Sigmoid colon (tissue), 7 donors: ENCODE measurements around the gene BLOC1S6. TPM values are rescaled to one million over a fixed set of nuclear protein-coding genes. Genes with fewer than 3 reads are reported as not detected.

Source experiments
- DNase-seq: peaks from one replicate; pipeline ENCODE4 v3.0.0-alpha.2; 2019
- H3K27ac ChIP-seq, 4 donors: fragments of 200-600 bp; sonication (generic); one replicate each; pipeline ENCODE4 v1.5.1; 2016 to 2019; ENCODE audit warnings: mild to moderate bottlenecking in 1 of 4
- H3K27me3 ChIP-seq, 3 donors: fragments of 200-600 bp; sonication (generic); one replicate each; pipeline ENCODE4 v1.5.1; 2019; ENCODE audit warnings: mild to moderate bottlenecking in 1 of 3
- H3K36me3 ChIP-seq, 4 donors: fragments of 200-600 bp; sonication (generic); one replicate each; pipeline ENCODE4 v1.5.1; 2016 to 2019
- H3K4me1 ChIP-seq, 4 donors: fragments of 200-600 bp; sonication (generic); one replicate each; pipeline ENCODE4 v1.5.1; 2017 to 2019
- H3K4me3 ChIP-seq, 4 donors: fragments of 200-600 bp; sonication (generic); one replicate each; pipeline ENCODE4 v1.5.1; 2017 to 2019; ENCODE audit warnings: mild to moderate bottlenecking in 2 of 4, moderate library complexity in 1 of 4
- H3K9me3 ChIP-seq, 4 donors: fragments of 200-600 bp in 3 of 4; sonication (generic) in 3 of 4; one replicate each; pipeline versions ENCODE4 v1.5.1 to v1.6.1; 2013 to 2019
- CTCF ChIP-seq, 4 experiments: fragments of 450-650 bp in 3 of 4; fragments of 200-600 bp in 1 of 4; IDR thresholded peaks; one replicate each; pipeline ENCODE4 v1.5.1; 2016 to 2019; ENCODE audit warnings: antibody characterized with exemption in 4 of 4, mild to moderate bottlenecking in 3 of 4, moderate library complexity in 2 of 4
- EP300 ChIP-seq, 4 donors: sonication (generic); formaldehyde crosslinking; IDR thresholded peaks; one replicate each; pipeline ENCODE4 v1.6.1; 2017; ENCODE audit warnings: antibody characterized with exemption in 4 of 4
- POLR2A ChIP-seq, 2 donors: fragments of 450-650 bp; IDR thresholded peaks; one replicate each; pipeline ENCODE4 v1.6.1; 2016; ENCODE audit warnings: antibody characterized with exemption in 2 of 2, mild to moderate bottlenecking in 2 of 2, moderate library complexity in 2 of 2
- POLR2AphosphoS5 ChIP-seq, 4 donors: sonication (generic); formaldehyde crosslinking; IDR thresholded peaks; one replicate each; pipeline ENCODE4 v1.6.1; 2017; ENCODE audit warnings: antibody characterized with exemption in 4 of 4
- WGBS, 2 donors: extraction: QIAGEN DNeasy Blood & Tissue Kit; methylation state at CpG; one replicate each; pipeline ENCODE4 v1.1.7; 2013; 5-methylcytosine and 5-hydroxymethylcytosine counted together
- intact Hi-C: fragments of 100-400 bp; cut with DNase I; formaldehyde crosslinking; loops from one replicate; pipeline ENCODE4 v1.15.1; 2023
- polyA plus RNA-seq, 3 donors: library from polyadenylated mRNA; stranded (reverse); fragments of 200-250 nt; gene quantifications; one replicate each; pipeline ENCODE4 v1.2.3, GENCODE V29; 2013
- total RNA-seq, 4 donors: library from RNA; depleted of rRNA; stranded (reverse); fragments of >200 nt; gene quantifications; one replicate each; pipeline ENCODE4 v1.1.0, GENCODE V29; 2016
- donor health status: healthy with polysubstance abuse.
- donor health status: Bipolar disorder and iron deficiency.
- donor health status: healthy.

Gene BLOC1S6
- total and polyA plus RNA-seq, 7 donors: 23.2 to 89.1 (median 40.2) TPM

DNA sequence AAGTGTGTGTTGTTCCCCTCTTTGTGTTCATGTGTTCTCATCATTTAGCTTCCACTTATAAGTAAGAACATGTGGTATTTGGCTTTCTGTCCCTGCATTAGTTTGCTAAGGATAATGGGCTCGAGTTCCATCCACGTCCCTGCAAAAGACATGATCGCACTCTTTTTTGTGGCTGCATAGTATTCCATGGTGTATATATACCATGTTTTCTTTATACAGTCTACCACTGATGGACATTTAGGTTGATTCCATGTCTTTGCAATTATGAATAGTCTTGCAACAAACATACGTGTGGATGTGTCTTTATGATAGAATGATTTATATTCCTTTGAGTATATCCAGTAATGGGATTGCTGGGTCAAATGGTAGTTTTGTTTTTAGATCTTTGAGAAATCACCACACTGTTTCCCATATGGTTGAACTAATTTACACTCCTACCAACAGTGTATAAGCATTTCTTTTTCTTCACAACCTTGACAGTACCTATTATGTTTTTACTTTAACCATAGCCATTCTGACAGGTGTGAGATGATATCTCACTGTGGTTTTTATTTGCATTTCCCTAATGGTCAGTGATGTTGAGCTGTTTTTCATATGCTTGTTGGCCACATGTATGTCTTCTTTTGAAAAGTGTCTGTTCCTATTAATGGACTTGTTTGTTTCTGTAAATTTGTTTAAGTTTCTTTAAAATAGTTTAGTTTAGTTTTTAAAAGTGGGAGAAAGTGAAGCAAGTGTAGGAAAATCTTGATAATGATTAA is 42.7 kb upstream of the BLOC1S6 start:
- no peaks in the 10 kb centered on the region for H3K27me3 ChIP-seq
- DNase-seq: no peak
- H3K9me3 ChIP-seq: no peaks in the 10 kb centered on the region
- no peaks in the 10 kb centered on the region for H3K4me1 ChIP-seq
- H3K27ac ChIP-seq: no peak overlapping the region
- H3K4me3 ChIP-seq: no peak overlapping the region
- 94% methylated on average over 4 of the region's 4 CpGs for WGBS, 2 donors
- H3K36me3 ChIP-seq: no peaks in the 10 kb centered on the region
- intact Hi-C loops: no loop called here
- no peak for TF ChIP-seq EP300 (IDR thresholded peaks at IDR 0.05)
- TF ChIP-seq POLR2A (IDR thresholded peaks at IDR 0.05): no peak
- no peak for TF ChIP-seq CTCF (IDR thresholded peaks at IDR 0.05)
- TF ChIP-seq POLR2AphosphoS5 (IDR thresholded peaks at IDR 0.05): no peak

GRCh38 chr15:45546789-45547188 is 40.4 kb upstream of the BLOC1S6 start:
- Histone ChIP-seq H3K4me3 (no peak overlapping the region), H3K9me3 (no peaks in the 10 kb centered on the region), H3K4me1 (no peaks in the 10 kb centered on the region), H3K27ac (no peak overlapping the region), H3K36me3 (no peaks in the 10 kb centered on the region), H3K27me3 (no peaks in the 10 kb centered on the region)
- WGBS, 2 donors: 92% methylated on average over 7 of the region's 7 CpGs
- DNase-seq: no peak
- intact Hi-C loops: no loop called here
- TF ChIP-seq POLR2A (IDR thresholded peaks at IDR 0.05): no peak
- TF ChIP-seq EP300 (IDR thresholded peaks at IDR 0.05): no peak
- no peak for TF ChIP-seq CTCF (IDR thresholded peaks at IDR 0.05)
- TF ChIP-seq POLR2AphosphoS5 (IDR thresholded peaks at IDR 0.05): no peak

DNA sequence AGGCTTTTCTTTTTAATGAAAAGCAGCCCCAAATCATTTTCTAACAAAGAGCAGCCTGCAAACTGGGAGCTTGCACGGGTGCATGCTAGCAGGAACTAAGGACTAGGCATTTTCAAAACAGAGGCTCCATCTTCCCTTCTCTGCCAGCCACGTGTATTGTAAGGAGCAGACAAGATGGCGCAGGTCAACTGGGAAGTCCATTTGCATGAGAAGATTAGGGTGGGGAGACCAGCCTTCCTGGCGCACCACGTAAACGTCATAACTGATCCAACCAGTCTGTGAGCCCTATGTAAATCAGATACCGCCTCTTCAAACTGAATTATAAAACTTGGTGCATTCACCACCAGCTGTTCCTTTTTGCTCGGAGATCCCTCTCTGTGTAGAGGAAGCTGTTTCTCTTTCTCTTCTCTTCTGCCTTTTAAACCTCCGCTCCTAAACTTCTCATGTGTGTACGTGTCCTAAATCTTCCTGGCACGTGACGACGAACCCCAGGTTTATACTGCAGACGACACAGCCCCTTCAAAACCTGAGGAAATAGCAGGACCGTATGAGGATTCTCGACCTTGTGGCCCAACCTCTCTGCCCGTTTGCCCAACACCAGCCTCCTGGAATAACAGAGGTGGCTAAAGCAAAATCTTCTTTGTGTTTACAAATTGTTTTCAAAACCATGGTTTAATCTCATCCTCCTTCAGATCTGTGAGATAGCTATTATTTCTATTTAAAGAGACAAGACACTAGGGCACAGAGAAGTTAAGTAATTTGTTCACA is 38.2 kb upstream of the BLOC1S6 start:
- H3K4me3 ChIP-seq: no peak overlapping the region
- no peak overlapping the region for H3K27ac ChIP-seq
- intact Hi-C loops: no loop called here
- DNase-seq: no peak
- 83 to 86% methylated on average over 17 of the region's 17 CpGs for WGBS, 2 donors
- no peaks in the 10 kb centered on the region for H3K27me3 ChIP-seq
- no peaks in the 10 kb centered on the region for H3K36me3 ChIP-seq
- no peaks in the 10 kb centered on the region for H3K9me3 ChIP-seq
- TF ChIP-seq POLR2A (IDR thresholded peaks at IDR 0.05) (no peak), POLR2AphosphoS5 (IDR thresholded peaks at IDR 0.05) (no peak), CTCF (IDR thresholded peaks at IDR 0.05) (no peak), EP300 (IDR thresholded peaks at IDR 0.05) (no peak)
- no peaks in the 10 kb centered on the region for H3K4me1 ChIP-seq

GRCh38 chr15:45549541-45550220 is 37.5 kb upstream of the BLOC1S6 start:
- intact Hi-C loops: no loop called here
- no peak overlapping the region for H3K27ac ChIP-seq
- H3K4me1 ChIP-seq: no peaks in the 10 kb centered on the region
- H3K36me3 ChIP-seq: no peaks in the 10 kb centered on the region
- H3K27me3 ChIP-seq: no peaks in the 10 kb centered on the region
- TF ChIP-seq POLR2A (IDR thresholded peaks at IDR 0.05) (no peak), EP300 (IDR thresholded peaks at IDR 0.05) (no peak), POLR2AphosphoS5 (IDR thresholded peaks at IDR 0.05) (no peak), CTCF (IDR thresholded peaks at IDR 0.05) (no peak)
- no peak overlapping the region for H3K4me3 ChIP-seq
- 93 to 94% methylated on average over 9 of the region's 9 CpGs for WGBS, 2 donors
- no peak for DNase-seq
- no peaks in the 10 kb centered on the region for H3K9me3 ChIP-seq
